HL-60 (cell line): ENCODE measurements around the gene ATG2B.

Experiments used
- DNase-seq, 2 experiments: peaks; one replicate each; pipeline ENCODE4 v3.0.0-alpha.2; 2010 to 2020; ENCODE audit warnings: low read depth in 1 of 2, low spot score in 1 of 2
- H3K27ac ChIP-seq: fragments of 250-450 bp; sonication (Bioruptor Pico); replicated peaks from 2 replicates; pipeline ENCODE4 v1.5.1; 2020; ENCODE audit warnings: mild to moderate bottlenecking, moderate library complexity
- H3K27me3 ChIP-seq: fragments of 250-450 bp; sonication (Bioruptor Pico); 2 replicates; pipeline ENCODE4 v1.5.1; 2021; ENCODE audit warnings: mild to moderate bottlenecking, moderate library complexity; ENCODE audit not compliant: insufficient read depth, poor library complexity, severe bottlenecking
- H3K4me3 ChIP-seq: replicated peaks from 2 replicates; pipeline ENCODE4 v1.5.1; 2011; ENCODE audit warnings: mild to moderate bottlenecking, control low read depth, low read length; ENCODE audit not compliant: insufficient read depth
- CTCF ChIP-seq: IDR thresholded peaks from one replicate; pipeline ENCODE4 v1.5.1; 2011; ENCODE audit warnings: low read length, control low read depth, inconsistent platforms; ENCODE audit not compliant: insufficient read depth
- GABPA ChIP-seq: IDR thresholded peaks from 2 replicates; pipeline ENCODE4 v1.6.1; 2012; ENCODE audit warnings: low read depth
- POLR2AphosphoS5 ChIP-seq: IDR thresholded peaks from 2 replicates; pipeline ENCODE4 v1.6.1; 2012; ENCODE audit warnings: low read depth
- REST ChIP-seq: IDR thresholded peaks from 2 replicates; pipeline ENCODE4 v1.6.1; 2012; ENCODE audit warnings: low read depth; ENCODE audit not compliant: insufficient replicate concordance
- SPI1 ChIP-seq: IDR thresholded peaks from 2 replicates; pipeline ENCODE4 v1.6.1; 2012; ENCODE audit warnings: low read depth, mild to moderate bottlenecking, borderline replicate concordance

Gene ATG2B

GRCh38 chr14:96398921-96399320, 35.8 kb upstream of the ATG2B start:
- Histone ChIP-seq H3K27ac (no peak overlapping the region), H3K4me3 (no peak overlapping the region), H3K27me3 (no peaks in the 10 kb centered on the region)
- DNase-seq, result no peak
- TF ChIP-seq SPI1 (no peak), CTCF (no peak), GABPA (no peak), REST (no peak), POLR2AphosphoS5 (no peak)

- no peak for DNase-seq
- Histone ChIP-seq H3K4me3 (no peak overlapping the region), H3K27ac (no peak overlapping the region), H3K27me3 (no peaks in the 10 kb centered on the region)
- no peak for TF ChIP-seq GABPA
- no peak for TF ChIP-seq CTCF
- TF ChIP-seq REST, result no peak
- no peak for TF ChIP-seq POLR2AphosphoS5
- no peak for TF ChIP-seq SPI1
Measured at GRCh38 chr14:96398432-96398831, 35.3 kb upstream of the ATG2B start.

GRCh38 chr14:96394047-96394815, 31.1 kb upstream of the ATG2B start:
- no peaks in the 10 kb centered on the region for H3K27me3 ChIP-seq
- DNase-seq, result no peak
- H3K4me3 ChIP-seq, result no peak overlapping the region
- H3K27ac ChIP-seq, result no peak overlapping the region
- TF ChIP-seq REST (no peak), SPI1 (no peak), CTCF (no peak), GABPA (no peak), POLR2AphosphoS5 (no peak)
